ENCODE data around the gene TTC9B. TPM values are rescaled to one million over a fixed set of nuclear protein-coding genes. Genes with fewer than 3 reads are reported as not detected.

The TTC9B gene
- total and polyA plus RNA-seq, 2 of the 13 experiments (the other 11 are each of a cell fraction or from before 2014, with no cell fraction given), result not detected

DNA sequence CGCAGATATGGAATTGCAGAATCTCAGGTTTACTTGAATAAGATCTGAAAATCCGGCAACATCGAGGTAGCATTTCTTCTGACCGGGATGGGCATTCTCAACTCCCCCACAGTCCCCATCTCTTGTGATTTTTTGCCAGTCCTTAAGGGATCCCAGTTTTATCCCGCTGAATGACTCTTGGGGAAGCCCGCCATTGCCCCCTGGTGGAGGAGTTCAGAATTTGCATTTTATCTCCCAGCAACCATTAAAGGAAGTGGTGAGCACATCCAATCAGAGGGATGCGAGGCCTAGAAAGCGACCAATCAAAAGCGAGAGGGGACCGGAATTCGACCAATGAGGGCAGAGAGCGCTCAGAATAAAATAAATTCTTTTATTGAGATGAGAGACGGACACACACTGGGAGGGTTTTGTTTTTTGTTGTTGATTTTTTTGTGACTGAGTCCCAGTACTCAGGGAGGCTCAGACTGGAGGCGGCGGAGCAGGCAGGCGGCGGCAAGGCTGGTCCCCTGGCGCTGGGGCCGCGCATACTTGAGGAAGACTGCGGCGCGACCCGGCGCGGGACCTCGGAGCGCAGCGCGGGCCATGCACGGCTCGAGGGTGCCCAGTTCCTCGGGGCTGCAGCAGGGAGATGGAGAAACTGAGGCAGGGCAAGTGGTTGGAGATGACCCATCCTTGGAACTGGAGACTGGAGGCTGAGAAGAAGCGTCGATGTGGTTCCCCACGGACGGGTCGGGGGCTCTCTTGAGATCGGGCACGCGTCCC, 3.9 kb upstream of the TTC9B start (continued):
- TF ChIP-seq, protein P1, sequence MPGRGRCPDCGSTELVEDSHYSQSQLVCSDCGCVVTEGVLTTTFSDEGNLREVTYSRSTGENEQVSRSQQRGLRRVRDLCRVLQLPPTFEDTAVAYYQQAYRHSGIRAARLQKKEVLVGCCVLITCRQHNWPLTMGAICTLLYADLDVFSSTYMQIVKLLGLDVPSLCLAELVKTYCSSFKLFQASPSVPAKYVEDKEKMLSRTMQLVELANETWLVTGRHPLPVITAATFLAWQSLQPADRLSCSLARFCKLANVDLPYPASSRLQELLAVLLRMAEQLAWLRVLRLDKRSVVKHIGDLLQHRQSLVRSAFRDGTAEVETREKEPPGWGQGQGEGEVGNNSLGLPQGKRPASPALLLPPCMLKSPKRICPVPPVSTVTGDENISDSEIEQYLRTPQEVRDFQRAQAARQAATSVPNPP (CRISPR knock-in tag; IDR thresholded peaks at IDR 0.05), result no peak
- no peak for TF ChIP-seq ZNF746 (CRISPR knock-in tag; IDR thresholded peaks at IDR 0.05)
- peak; percentile 69; the same call in 1 of the 2 replicates for TF ChIP-seq RAD21 (CRISPR knock-in tag; IDR thresholded peaks at IDR 0.05)
- TF ChIP-seq ZNF615 (CRISPR knock-in tag; IDR thresholded peaks at IDR 0.05; ENCODE audit: borderline replicate concordance), result no peak
- no peak for TF ChIP-seq HDAC2 (CRISPR knock-in tag; IDR thresholded peaks at IDR 0.05)
- TF ChIP-seq, protein P2, sequence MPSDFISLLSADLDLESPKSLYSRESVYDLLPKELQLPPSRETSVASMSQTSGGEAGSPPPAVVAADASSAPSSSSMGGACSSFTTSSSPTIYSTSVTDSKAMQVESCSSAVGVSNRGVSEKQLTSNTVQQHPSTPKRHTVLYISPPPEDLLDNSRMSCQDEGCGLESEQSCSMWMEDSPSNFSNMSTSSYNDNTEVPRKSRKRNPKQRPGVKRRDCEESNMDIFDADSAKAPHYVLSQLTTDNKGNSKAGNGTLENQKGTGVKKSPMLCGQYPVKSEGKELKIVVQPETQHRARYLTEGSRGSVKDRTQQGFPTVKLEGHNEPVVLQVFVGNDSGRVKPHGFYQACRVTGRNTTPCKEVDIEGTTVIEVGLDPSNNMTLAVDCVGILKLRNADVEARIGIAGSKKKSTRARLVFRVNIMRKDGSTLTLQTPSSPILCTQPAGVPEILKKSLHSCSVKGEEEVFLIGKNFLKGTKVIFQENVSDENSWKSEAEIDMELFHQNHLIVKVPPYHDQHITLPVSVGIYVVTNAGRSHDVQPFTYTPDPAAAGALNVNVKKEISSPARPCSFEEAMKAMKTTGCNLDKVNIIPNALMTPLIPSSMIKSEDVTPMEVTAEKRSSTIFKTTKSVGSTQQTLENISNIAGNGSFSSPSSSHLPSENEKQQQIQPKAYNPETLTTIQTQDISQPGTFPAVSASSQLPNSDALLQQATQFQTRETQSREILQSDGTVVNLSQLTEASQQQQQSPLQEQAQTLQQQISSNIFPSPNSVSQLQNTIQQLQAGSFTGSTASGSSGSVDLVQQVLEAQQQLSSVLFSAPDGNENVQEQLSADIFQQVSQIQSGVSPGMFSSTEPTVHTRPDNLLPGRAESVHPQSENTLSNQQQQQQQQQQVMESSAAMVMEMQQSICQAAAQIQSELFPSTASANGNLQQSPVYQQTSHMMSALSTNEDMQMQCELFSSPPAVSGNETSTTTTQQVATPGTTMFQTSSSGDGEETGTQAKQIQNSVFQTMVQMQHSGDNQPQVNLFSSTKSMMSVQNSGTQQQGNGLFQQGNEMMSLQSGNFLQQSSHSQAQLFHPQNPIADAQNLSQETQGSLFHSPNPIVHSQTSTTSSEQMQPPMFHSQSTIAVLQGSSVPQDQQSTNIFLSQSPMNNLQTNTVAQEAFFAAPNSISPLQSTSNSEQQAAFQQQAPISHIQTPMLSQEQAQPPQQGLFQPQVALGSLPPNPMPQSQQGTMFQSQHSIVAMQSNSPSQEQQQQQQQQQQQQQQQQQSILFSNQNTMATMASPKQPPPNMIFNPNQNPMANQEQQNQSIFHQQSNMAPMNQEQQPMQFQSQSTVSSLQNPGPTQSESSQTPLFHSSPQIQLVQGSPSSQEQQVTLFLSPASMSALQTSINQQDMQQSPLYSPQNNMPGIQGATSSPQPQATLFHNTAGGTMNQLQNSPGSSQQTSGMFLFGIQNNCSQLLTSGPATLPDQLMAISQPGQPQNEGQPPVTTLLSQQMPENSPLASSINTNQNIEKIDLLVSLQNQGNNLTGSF (CRISPR knock-in tag; IDR thresholded peaks at IDR 0.05), result no peak
- no peak for TF ChIP-seq KAT8 (CRISPR knock-in tag; IDR thresholded peaks at IDR 0.05)
- TF ChIP-seq, protein P3, sequence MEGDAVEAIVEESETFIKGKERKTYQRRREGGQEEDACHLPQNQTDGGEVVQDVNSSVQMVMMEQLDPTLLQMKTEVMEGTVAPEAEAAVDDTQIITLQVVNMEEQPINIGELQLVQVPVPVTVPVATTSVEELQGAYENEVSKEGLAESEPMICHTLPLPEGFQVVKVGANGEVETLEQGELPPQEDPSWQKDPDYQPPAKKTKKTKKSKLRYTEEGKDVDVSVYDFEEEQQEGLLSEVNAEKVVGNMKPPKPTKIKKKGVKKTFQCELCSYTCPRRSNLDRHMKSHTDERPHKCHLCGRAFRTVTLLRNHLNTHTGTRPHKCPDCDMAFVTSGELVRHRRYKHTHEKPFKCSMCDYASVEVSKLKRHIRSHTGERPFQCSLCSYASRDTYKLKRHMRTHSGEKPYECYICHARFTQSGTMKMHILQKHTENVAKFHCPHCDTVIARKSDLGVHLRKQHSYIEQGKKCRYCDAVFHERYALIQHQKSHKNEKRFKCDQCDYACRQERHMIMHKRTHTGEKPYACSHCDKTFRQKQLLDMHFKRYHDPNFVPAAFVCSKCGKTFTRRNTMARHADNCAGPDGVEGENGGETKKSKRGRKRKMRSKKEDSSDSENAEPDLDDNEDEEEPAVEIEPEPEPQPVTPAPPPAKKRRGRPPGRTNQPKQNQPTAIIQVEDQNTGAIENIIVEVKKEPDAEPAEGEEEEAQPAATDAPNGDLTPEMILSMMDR (CRISPR knock-in tag; IDR thresholded peaks at IDR 0.05), result peak; percentile 87
- peak; percentile 96 for TF ChIP-seq NFYC (CRISPR knock-in tag; IDR thresholded peaks at IDR 0.05)
